Right kidney (tissue), 9 donors: ENCODE measurements around the gene PRKCA.
"Not testable (repeated sequence)": the region's sequence is repeated elsewhere in the genome, so short reads cannot be mapped to it uniquely, and the experiment has no call there.

ENCODE experiments used
- DNase-seq: peaks from one replicate; pipeline ENCODE4 v3.0.0-alpha.2; 2016
- long read RNA-seq, 8 donors: transcript quantifications; one replicate each; lab custom pipeline, GENCODE V29; 2026

The PRKCA gene
- long read RNA-seq, donor 1, full-length matches to known transcripts: 2 of 2 reads
- long read RNA-seq, donor 1, partial matches to known transcripts: 0 of 2 reads
- long read RNA-seq, donor 1, other reads (novel, unspliced or antisense): 0 of 2 reads
- long read RNA-seq, donor 2, full-length matches to known transcripts: 2 of 7 reads
- long read RNA-seq, donor 2, partial matches to known transcripts: 5 of 7 reads
- long read RNA-seq, donor 2, other reads (novel, unspliced or antisense): 0 of 7 reads
- long read RNA-seq, donor 3, full-length matches to known transcripts: 2 of 2 reads
- long read RNA-seq, donor 3, partial matches to known transcripts: 0 of 2 reads
- long read RNA-seq, donor 3, other reads (novel, unspliced or antisense): 0 of 2 reads
- long read RNA-seq, donor 4, full-length matches to known transcripts: 3 of 32 reads
- long read RNA-seq, donor 4, partial matches to known transcripts: 29 of 32 reads
- long read RNA-seq, donor 4, other reads (novel, unspliced or antisense): 0 of 32 reads
- long read RNA-seq, donor 5, full-length matches to known transcripts: 3 of 3 reads
- long read RNA-seq, donor 5, partial matches to known transcripts: 0 of 3 reads
- long read RNA-seq, donor 5, other reads (novel, unspliced or antisense): 0 of 3 reads
- long read RNA-seq, donor 6, full-length matches to known transcripts: 2 of 8 reads
- long read RNA-seq, donor 6, partial matches to known transcripts: 6 of 8 reads
- long read RNA-seq, donor 6, other reads (novel, unspliced or antisense): 0 of 8 reads
- long read RNA-seq, donor 7: 0 reads
- long read RNA-seq, donor 8, full-length matches to known transcripts: 3 of 3 reads
- long read RNA-seq, donor 8, partial matches to known transcripts: 0 of 3 reads
- long read RNA-seq, donor 8, other reads (novel, unspliced or antisense): 0 of 3 reads

DNA sequence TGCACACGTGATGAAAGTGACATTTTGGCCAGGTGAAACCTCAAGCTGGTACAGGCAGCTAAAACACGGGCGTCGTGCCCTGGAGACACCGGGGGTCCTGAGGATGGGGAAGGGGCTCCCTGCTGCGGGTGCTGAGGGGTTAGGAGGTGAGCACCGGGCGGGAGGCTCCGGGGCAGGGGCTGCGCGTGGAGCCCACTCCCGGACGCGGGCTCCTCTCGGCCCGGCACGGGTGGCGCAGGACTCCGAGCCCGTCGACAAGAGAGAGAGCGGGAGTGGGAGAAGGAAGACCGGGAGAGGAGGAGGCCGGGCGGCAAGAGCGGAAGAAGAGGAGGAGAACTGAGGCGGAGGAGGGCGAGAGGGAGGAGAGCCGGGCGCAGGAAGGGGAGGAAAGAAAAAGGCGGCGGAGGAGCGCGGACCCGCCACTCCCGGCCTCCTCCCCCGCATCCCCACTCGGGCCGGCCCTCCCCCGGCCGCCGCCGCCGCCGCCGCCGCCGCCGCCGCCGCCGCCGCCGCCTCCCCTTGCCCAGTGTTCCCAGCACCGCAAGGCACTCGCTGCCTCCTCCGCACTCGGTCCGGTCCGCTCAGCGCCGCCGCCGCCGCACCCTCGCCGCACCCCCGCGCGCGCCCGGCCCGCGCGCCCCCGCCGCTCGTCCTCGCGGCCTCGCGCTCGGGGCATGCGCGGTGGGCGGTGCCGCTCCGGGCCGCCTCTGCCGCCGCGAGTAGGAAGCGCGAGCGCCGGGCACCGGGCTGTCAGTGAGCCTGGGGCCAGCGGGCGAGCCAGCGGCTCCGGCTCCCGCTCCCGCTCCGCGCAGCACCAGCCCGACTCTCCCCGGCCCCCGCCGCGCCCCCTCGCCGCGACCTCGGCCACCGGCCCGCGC, at the start of gene PRKCA:
Gene PRKCA, plus strand, starts transcription at position 750 of the 878 bp plus-strand sequence.
- peak; percentile 74 for DNase-seq

DNA sequence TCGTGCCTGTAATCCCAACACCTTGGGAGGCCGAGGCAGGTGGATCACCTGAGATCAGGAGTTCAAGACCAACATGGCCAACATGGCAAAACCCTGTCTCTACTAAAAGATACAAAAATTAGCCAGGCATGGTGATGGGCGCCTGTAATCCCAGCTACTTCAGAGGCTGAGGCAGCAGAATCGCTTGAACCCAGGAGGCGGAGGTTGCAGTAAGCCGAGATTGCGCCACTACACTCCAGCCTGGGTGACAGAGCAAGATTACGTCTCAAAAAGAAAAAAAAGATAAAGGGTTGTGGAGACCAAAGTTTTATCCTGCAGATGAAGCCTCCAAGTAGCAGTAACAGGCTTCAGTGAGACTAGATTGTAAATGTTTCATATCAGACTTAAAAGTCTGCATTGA, 49.0 kb upstream of the PRKCA start:
- not testable (repeated sequence) for DNase-seq

DNA sequence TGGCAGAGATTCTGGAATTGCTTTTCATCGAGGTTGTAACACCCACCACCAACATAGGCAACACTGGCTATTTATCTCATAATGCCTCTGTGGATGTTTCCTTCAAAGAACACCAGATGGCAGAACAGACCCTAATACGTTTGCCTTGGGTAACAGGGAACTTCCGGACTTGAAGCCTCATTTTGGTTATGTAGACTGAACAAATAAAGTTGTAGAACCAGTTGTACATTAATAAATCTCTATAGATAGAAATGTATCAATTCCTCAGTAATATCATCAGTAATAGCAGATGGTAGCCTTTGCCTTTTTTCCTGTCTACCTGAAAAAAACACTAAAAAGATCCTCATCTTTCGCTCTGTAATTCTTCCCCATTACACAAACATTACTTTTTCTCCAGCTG, 47.3 kb upstream of the PRKCA start:
- DNase-seq: peak; percentile 39

DNA sequence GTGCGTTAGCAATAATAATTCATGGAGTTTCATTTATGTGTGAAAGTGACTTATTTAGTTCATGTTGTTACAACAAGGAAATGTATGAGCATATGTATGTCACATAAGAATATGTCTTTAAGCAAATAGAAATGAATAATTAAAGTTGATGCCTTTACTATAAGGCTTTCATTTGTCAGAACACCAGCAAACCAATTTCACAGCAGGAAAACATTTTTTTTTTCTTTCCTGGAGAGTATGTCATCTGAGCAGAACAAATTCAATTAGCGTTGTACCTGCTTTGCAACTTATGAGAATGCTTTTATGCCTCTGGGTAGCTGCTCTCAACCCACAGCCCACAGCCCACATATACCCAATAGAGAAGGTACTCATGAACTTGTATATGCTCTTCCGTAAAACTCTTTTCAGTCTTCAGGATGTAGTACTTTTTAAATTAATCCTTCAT, 46.9 kb upstream of the PRKCA start:
- no peak for DNase-seq

DNA sequence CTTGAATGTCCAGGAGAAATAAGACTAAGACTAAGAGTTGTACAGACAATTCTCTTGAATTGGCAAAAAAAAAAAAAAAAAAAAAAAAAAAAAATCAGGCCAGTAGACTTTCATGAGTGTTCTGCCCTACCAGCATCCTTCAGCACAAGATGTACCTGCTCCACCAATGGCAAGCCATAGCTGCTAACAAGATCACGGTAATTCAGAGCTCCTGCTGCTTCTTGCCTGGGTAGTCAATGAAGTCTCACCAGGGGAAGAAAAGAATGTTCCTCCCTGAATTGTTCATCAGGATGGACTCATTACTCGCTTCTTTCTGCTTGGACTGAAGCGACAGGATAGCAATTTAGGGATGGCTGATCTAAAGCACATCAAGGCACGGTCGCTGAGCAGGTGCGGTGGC, 42.1 kb upstream of the PRKCA start:
- DNase-seq: no peak

DNA sequence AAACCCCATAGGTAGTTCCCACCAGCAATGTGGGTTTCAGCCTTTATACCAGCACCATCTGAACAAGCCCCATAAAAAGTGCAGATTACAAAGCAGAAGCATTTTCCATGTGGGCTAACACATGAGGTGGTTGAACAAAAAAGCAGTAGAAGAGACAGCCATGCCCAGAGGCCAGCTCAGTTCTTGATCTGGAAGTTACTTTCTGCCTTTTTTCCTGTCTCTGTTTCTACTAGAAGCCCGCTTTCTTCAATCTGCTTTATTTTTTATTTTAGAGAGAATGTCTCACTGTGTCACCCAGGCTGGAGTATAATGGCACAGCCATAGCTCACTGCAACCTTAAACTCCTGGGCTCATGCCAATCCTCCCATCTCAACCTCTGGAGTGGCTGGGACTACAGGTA, 41.7 kb upstream of the PRKCA start:
- no peak for DNase-seq

DNA sequence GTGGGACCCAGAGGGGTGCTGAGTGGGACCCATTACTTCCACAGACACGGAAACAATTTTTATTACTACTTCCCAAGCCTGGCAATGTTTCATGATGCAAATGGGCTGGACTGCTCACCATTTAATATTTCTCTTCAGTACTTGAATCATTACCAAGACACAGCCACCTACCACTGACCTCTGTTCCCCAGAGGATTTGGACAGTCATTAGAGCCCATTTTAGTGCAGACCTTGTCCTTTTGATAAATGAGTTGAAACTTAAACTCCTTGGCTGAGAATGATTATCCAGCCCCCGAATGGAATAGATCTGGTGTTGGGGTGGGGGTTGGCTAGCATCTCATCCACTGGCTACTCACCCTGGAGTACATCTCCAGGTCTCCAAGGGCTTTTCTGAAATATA, 39.6 kb upstream of the PRKCA start:
- no peak for DNase-seq

DNA sequence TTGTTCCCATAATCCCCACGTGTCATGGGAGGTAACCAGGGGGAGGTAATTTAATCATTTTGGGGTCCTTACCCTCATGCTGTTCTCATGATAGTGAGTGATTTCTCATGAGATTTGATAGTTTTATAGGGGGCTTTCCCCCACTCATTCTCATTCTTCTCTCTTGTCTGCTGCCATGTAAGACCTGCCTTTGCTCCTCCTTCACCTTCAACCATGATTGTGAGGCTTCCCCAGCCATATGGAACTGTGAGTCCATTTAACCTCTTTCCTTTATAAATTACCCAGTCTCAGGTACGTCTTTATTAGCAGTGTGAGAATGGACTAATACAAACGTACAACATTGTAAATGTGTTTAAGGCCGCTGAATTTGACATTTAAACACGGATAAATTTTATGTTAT, 37.7 kb upstream of the PRKCA start:
- DNase-seq: no peak

DNA sequence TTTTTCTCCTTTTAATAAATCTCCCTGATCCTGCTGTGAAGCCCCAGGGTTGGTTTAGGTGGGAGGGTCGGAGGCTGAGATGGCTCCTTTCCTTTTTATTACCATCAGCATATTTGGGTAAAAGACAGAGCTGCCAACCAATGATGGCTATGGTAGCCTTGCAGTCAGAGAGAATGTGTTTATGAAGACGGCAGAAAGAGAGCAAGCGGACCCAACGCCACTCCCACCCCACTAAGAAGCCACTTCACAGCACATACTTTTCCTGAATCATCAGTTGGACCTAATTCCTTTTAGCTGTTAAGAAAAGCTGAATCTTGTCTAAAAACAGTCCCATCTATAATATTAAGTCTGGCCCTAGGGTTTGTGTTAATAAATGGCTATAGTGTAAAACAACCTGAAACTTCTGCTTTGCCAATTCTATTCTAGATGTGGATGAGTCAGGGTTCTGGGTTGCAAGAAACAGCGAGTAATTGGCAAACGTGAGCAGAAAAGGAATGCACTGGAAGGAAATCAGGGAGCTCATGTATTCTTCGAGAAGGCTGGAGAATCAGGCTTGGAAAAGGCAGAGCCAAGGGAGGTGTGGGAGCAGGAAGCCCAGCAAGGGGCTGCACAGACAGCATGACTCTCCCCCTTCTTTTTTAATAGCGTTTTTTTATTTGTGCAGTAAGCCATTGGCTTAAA, 34.0 kb upstream of the PRKCA start:
- DNase-seq: no peak

DNA sequence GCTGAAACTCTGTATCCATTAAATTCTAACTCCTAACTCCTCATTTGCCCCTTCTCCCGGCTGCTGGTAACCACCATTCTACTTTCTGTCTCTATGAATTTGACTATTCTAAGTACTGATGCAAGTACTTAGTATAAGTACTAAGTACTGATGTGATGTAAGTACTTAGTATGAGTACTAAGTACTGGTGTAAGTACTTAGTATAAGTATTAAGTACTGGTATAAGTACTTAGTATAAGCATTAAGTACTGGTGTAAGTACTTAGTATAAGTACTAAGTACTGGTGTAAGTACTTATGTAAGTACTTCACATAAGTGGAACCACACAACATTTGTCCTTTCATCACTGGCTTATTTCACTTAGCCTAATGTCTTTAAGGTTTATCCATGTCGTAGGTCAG, 32.3 kb upstream of the PRKCA start:
- no peak for DNase-seq

DNA sequence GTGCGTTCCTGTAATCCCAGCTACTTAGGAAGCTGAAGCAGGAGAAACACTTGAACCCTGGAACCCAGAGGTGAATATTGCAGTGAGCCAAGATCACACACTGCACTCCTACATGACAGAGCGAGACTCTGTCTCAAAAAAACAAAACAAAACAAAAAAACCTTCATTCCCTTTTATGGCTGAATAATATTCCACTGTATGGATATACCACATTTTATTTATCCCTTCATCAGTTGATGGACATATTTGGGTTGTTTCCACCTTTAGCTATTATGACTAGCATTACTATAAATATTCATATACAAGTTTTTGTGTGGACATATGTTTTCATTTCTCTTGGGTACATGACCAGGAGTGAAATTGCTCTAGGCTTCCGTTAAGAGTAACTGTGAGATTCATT, 30.9 kb upstream of the PRKCA start:
- no peak for DNase-seq

DNA sequence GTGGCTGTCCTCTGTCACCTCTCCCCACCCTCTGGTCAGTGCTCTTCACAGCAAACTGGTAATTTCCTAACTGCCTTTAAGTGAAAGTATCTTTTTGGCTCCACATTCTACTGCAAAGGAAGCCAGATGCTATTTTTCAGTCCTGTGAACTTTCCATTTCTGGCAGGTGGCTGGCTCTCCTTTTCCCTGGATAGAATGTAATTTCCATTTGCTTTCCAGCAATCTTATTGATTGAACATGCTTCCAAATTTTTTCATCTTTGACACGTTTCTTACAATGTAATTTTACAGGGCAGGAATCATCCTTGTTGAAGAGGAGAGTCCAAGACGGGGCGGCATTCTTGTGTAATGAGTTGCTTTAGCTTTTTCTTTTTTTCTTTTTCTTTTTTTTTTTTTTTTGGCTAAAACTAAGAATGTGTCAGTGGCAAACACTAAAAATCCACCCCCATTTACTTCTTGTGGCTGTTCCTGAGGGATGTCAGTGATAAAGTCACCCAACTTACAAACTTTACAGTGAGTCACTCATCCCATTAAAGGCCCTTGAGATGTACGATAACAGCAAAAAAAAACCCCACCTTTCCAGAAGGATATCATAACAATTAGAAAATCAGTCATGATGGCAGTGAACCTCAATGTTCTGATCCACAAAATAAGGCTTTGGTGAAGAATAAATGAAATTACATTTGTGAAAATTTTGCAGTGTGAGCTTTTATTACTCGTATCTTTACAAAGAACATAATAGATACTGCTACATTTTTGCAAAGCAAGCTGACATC, 29.4 kb upstream of the PRKCA start:
- no peak for DNase-seq

DNA sequence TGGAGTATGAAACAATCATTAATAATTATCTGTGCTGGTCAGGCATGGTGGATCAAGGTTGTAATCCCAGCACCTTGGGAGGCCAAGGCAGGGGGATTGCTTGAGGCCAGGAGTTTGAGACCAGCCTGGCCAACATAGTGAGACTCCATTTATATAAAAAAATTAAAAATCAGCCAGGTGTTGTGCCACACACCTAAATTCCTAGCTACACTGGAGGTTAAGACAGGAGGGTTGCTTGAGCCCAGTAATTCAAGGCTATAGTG, 28.9 kb upstream of the PRKCA start:
- DNase-seq: no peak

DNA sequence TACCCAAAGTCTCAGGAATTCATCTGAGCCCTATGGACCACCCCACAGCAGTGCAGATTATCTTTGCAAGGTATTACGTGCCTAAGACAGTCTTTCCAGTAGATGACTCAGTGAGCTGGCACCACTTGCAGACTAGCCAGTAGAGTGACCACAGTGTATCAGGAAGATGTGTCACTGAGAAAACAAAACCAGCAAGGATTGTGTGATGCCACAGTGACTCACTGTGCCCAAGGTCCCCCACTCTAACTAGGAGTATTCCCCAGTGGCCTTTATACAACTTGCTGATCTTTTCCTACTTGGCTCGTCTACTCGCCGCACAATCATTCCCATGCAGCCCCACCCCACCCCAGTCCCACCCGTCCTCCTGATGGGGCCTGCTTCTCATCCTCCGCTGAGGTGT, 26.8 kb upstream of the PRKCA start:
- no peak for DNase-seq

DNA sequence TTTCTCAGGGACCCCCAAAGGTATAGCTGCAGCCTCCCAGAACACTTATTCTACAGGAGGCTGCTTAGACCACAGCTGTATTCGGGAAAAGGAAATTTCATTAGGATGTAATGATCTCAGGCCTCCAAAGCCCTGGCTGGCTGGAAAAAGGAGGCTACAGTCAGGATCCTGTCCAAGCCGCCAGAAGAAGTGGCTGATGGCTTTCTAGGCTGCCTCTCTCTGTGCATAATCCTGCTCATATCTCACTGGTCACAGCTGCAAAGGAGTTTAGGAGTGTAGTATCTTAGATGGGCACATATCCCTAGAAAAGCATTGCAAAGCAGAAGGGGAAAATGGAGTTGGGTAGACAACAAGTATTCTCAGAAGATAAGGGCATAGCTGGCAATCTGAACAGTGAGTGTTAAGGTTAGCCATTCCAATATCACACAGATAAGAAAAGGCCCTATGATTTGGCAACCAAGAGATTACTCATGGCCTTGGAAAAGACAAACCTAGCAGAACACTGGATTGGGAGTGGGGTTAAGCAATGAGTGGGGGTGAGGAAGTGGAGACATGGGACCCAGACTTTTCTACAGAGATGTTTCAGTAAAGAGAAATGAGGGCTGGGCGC, 26.0 kb upstream of the PRKCA start:
- DNase-seq: no peak

DNA sequence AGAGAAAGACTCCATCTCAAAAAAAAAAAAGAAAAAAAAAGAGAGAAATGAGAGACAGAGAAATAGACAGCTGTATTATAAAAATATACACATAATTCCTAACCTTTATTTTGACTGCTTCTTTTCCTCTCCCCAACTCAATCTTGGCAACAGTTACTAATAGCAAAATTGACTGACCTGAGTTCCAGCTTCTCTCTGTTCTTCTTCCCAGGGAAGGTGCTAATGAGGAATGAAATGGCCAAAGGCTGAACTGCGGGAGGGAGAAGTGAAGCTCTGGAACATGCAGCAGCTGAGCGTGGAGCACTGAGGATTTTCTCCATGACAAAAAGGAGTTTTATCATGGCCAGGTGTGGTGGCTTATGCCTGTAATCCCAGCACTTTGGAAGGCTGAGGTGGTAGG, 25.2 kb upstream of the PRKCA start:
- DNase-seq: no peak

DNA sequence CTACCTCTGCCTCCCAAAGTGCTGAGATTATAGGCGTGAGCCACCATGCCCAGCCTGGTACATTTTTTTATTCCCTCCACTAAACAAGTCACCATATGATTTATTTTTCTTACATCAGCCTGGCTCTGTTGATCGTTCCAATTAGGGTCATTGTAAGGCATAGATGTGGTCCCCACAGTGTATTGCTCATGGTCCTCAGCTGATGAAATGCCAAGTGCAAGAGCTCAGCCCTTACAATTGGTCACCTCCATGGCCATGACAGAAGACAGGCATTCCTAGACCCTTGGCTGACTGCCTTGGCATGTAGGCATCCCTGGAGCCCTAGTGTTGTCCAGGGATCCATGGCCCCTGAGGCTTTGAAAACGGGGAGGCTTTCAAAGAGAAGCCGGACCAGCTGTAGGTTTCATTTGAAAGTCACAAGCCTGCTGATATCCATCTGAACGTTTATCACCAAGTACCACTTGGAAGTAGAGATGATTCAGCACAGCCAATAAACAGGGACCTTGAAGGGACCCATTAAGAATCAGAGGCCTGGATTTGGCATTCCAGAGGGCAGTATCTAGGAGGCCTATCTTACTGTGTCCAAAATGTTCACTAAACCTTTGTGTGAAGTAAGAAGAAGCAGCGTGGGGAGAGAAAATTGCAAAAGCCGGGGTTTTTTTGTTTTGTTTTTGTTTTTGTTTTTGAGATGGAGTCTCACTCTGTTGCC, 20.6 kb upstream of the PRKCA start:
- no peak for DNase-seq

DNA sequence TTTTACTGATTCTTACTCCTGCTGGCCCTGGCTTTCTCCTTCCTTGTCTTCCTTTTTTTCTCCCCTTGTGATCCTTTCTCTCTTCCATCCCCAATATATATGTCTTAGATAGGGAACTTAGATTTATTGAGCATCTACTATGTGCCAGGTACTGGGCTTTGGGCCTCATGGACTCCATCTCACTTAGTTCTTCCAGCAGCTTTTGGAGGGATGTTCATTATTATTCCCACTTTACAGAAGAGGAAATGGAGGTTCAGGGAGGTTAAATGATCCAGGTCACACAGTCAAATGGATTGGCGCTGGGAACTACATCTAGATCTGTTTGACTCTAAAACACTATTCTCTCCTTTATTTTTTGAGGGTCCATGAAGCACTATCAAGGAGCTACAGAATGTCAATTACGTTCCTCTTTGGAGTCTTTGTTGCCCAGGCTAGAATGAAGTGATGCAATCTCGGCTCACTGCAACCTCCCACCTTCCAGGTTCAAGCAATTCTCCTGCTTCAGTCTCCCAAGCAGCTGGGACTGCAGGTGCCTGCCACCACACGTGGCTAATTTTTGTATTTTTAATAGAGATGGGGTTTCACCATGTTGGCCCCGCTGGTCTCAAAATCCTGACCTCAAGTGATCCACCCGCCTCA, 19.0 kb upstream of the PRKCA start:
- DNase-seq: no peak

DNA sequence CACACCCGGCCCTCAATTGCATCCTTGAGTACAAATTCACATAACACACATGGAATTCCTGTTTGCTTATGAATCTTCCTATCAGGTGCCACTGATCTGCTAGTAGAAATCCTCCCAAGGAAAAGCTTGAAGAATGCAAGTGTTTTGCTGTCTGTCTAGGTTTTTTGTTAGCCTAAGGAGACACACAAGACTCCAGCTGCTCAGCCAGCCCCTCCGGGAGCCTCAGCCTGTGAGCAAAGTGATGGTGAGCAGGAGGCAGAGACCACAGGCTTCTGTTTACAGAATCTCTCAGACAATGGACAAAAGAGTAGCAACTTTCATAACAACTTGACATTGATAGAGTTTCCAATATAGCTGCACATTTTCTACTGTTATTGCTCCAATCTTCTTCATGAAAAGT, 18.4 kb upstream of the PRKCA start:
- DNase-seq: no peak

DNA sequence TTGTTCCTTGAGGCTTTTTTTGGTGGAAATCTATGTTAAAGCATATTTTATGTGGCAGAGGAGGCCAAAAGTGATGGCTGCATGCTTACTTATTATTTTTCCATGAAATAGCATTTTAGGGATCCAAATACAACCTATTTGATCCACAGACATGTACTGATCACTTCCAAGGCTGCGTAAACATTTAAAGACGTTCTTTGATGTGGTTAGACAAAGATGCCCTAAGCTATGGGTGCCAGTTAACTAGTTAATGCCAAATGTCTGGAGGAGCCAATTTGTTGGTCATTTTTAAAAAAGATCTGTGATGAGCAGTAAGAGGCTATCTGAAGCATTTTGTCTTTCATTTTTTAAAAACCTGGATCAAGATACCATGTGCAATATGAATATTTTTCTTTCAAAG, 17.3 kb upstream of the PRKCA start:
- DNase-seq: no peak
